GOT3 (cell line): ENCODE measurements around the gene KIAA1614.

Source experiments
- DNase-seq: peaks from one replicate; lab custom pipeline; 2025; ENCODE audit warnings: mixed read lengths; lab: John Stamatoyannopoulos, UW

The KIAA1614 gene

GRCh38 chr1:180912801-180913565 lies at the start of gene KIAA1614:
TSS of gene KIAA1614 (plus strand) at chr1:180912897. CDS start at chr1:180913244, 347 bp downstream.
- DNase-seq: no peak

- no peak for DNase-seq
Measured at GRCh38 chr1:180863158-180863775, 49.4 kb upstream of the KIAA1614 start.

- DNase-seq: no peak
Measured at GRCh38 chr1:180881806-180882509, 30.7 kb upstream of the KIAA1614 start.

- no peak for DNase-seq
Measured at GRCh38 chr1:180884588-180885300, 28.0 kb upstream of the KIAA1614 start.

- no peak for DNase-seq
Measured at GRCh38 chr1:180886338-180886737, 26.4 kb upstream of the KIAA1614 start.

- DNase-seq: no peak
Measured at GRCh38 chr1:180887841-180888240, 24.9 kb upstream of the KIAA1614 start.

- no peak for DNase-seq
Measured at GRCh38 chr1:180888870-180889269, 23.8 kb upstream of the KIAA1614 start.

GRCh38 chr1:180889325-180889724 lies 23.4 kb upstream of the KIAA1614 start:
- no peak for DNase-seq

- DNase-seq: no peak
Measured at GRCh38 chr1:180892272-180892671, 20.4 kb upstream of the KIAA1614 start.

- no peak for DNase-seq
Measured at GRCh38 chr1:180892675-180893074, 20.0 kb upstream of the KIAA1614 start.

- DNase-seq: no peak
Measured at GRCh38 chr1:180893614-180894013, 19.1 kb upstream of the KIAA1614 start.

GRCh38 chr1:180896161-180896560 lies 16.5 kb upstream of the KIAA1614 start:
- DNase-seq: no peak

- DNase-seq: no peak
Measured at GRCh38 chr1:180898441-180899219, 14.1 kb upstream of the KIAA1614 start.

- no peak for DNase-seq
Measured at GRCh38 chr1:180899262-180899661, 13.4 kb upstream of the KIAA1614 start.

GRCh38 chr1:180901076-180901990 lies 11.4 kb upstream of the KIAA1614 start:
- DNase-seq: no peak

GRCh38 chr1:180902541-180902940 lies 10.2 kb upstream of the KIAA1614 start:
- DNase-seq: no peak

- no peak for DNase-seq
Measured at GRCh38 chr1:180905927-180906326, 6.8 kb upstream of the KIAA1614 start.

GRCh38 chr1:180906511-180906910 lies 6.2 kb upstream of the KIAA1614 start:
- no peak for DNase-seq

- no peak for DNase-seq
Measured at GRCh38 chr1:180907313-180908055, 5.2 kb upstream of the KIAA1614 start.
